GM21825 (cell line): ENCODE measurements around the gene KY.

Source experiments
- ATAC-seq: cut with Tn5 transposase; IDR thresholded peaks from one replicate; pipeline ENCODE4 v1.9.1; 2021; ENCODE audit warnings: mild to moderate bottlenecking, moderate library complexity; ENCODE audit not compliant: unreplicated experiment

KY gene

DNA sequence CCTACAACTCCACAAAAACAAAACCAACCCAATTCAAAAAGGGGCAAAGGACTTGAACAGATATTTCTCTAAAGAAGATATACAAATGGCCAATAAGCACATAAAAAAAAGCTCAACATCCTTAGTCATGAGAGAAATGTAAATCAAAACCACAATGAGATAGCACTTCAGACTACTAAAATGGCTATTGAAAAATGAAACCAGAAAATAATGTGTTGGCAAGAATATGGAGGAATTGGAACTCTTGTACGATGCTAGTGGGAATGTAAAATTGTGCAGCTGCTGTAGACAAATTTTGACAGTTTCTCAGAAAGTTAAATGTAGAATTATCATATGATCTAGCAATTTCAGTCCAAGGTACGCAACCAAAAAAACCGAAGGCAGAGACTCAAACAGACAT lies 29.0 kb downstream of the KY start:
- no peak for ATAC-seq

DNA sequence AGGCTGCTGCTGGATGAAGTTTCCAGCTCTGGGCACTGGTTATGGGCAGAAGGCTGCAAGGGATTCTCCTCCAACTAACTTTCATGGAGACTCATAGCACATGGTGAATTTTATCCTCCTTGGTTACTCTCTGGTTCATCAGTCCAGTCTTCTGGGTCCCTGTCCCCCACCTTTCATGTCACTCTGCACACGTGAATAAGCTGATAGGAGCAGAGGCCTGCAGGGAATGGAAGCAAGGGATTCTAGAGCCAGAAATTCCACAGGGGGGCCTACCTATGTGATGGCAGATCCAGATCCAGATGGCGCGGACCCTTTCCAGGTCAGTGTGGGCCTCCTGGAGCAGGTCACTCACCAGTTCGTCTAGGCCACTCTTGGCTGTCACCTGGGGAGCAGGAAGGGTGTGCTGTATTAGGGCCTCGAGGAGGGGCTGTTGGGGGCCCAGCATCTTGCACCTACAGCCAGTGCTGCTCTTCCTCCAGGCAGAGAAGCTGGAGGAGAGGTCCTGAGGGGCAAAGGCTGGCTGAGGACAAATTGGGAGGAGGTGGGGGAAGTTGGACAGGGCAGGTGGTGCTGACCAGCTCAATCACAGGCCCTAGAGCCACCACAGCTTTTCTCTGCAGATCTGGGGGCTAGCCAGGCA lies 30.2 kb downstream of the KY start:
- ATAC-seq: no peak

DNA sequence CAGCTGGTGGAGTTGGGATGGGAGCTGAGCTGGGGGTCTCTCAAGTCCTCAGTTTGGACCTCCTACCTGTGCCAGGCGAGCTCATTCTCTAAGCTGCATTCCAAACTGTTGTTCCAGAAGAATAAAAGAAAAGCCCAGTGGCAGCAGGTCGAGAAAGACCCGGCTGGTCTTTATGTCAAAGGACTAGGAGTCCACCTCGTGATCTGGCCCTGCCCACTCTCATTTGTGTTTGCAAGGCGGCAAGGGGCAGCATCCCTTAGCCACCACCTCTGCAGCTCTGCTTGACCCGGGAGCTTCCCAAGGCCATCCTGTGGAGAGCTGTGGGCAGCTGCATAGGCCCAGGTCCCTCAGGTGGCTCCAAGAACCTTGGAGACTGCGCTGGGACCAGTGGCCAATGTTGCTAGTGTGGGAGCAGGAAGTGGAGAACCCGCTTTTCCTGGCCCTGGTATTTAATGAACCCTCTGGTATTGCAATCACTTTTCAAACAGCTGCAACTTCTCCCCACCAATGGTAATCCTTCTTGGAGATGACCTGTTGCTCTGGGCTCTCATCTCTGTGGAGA lies 30.9 kb downstream of the KY start:
- no peak for ATAC-seq

DNA sequence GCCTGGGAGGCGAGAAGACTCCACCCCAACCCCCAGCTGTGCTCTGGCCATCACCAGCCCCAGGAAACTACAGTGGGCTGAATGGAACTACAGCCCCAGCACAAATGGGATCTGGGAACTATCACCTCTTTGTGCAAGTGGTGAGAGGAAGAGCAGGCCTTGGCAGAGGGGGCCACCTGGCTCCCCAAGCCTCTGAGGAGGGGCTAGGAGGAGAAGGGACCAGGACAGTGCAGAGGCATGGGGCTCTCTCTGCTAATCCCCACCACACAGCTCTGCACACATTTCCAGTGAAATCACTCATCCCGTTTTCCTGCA lies 31.6 kb downstream of the KY start:
- ATAC-seq: no peak

DNA sequence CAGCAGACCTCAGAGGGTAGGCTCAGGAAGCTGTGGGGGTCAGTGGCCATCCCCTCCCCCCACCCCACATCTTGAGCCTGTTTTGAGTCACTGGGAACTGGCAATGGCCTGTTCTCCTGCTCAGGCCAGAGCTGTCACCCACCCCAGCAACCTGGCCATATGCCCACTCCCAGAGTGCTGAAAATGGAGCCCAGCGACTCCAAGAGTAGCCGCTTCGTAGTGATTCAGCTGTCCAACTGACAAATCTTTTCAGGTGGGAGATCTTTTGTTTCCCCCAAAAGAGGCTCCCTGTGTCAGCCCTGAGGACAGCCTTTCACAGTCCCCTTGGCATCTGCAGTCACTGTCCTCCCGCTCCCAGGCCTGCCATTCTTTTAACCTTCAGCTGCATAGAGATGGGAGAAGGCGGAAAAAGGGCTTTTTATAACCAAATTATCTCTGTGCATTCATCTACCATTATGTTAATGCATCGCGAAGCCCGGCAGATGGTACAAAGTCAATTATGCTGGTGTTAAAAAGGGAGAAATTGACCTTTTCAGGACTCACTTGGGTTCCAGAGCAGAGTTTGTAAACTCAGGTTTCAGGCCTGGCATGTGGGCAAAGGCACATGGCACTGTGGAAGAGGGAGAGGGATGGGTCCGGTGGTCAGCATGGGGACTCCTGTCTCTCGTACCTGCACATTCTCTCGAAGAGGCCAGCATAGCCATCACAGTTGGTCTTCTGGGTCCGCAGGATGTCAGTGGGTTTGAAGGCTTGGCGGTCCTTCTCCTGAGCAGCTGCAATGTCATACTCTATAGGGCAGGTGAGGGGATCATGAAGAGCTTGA lies 32.1 kb downstream of the KY start:
- no peak for ATAC-seq

DNA sequence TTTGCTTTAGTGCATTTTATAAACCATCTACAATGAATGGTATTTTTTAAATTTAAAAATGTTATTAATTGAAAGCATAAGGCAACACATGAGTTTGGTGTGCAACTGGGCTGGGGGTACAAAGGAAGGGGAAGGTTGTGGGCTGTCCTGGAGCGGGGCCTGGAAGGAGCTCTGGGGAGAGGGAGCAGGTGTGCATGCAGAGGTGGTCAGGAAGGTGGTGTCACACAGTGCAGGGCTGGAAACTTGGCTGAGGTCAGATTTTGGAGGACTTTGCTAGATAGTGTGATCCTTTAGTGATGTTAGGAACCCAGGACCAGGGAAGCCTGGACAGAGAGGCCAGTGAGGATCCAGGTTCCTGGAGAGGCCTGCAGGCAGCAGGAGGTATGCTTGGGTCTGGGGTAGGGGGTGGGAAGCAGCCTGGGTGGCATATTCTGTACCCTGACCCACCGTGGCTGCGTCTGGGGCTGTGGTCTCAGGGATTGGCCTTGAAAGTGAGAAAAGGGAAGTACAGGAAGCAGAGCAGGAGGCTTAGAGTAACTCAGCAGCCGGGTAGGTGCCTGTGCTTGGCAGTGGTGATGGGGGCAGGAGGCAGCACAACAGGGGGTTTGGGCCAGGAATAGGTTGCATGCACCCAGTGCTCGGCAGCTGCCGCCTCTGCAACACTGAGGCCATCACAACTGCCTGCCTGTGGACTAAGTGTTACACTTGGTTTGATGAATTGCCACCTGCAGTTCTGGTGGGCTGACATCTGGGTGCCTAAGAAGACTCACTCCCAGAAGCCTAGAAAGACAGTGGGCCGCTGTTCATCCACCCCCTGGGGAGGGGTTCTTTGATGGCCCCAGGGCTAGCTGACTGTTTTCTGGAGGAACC lies 33.0 kb downstream of the KY start:
- no peak for ATAC-seq

DNA sequence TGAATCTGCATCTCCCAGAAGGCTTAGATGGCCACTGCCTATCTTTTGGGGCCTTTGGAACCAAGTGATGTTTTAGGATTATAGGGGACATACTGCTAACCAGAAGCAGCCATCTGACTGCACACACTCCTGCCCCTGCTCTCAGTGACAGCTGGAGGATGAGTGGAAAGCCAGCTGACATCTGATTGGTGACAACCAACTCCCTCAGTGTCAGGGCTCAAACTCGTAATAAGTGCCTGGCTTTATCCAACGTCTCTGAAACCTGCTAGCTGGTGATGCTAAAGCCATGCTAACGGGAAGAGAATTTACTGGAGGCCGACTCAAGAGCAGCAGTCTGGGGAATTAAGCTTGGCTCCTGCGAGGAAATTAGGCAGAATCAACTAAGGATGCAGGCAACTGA lies 35.1 kb downstream of the KY start:
- ATAC-seq: no peak

DNA sequence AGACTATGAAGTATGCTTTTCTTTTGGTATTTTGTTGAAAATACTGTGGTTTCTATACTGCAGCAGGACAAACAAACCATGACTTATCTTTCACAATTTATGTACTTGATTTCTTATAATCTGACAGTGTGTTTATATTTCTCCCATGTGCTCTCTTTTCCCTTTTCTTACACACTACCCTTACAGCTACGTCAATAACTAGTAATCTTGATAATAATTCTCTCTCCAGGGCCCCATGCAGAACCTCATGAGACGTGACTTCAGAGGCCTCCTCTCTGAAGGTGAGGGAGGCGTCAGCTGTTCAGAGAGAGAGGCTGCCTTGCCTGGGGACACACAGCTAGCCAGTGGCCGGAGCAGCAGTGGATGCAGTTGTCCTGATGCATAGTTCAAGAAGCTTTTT lies 35.9 kb downstream of the KY start:
- ATAC-seq: no peak

DNA sequence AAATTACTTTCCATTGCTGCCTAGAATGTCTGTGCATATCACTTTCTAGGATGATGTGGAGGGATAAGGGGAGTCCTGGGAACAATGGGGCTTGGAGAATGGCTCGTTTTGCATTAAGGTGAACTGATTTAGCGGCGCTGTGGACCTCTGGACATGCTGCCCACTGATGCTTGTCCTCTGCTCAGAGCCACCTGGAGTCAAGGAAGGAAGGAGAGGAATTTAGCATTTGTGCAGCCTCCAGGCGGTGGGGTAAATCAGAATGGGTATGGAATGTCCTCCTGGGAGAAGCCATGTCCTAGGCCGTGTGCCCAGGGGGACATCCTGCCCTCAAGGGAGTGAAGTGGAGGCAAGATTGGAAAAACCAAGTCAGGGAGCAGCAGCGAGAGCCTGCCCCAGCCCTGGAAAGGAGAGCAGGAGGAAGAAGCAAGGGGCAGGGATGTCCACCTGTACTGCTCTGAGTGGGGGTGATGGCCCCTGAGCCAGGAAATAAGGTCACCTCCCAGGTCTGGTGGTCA lies 37.8 kb downstream of the KY start:
- ATAC-seq: no peak

DNA sequence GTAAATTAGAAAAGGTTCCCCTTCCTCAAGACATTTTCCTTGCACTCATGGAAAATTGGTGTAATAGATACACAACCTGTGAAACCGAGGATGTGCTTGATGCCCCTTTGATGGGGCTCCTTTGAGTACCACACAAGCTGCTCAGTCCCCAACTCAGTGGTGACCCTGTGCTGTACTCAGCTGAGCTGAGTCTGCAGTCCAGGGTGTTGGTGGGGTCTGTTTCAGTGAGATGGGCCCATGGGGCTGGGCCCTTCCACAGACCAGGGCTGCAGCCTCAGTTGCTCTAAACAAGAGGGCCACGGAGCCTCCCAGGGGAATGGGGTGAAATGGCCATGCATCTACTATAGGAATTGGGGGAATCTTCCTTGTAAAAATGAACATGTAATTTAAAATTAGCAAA lies 39.3 kb downstream of the KY start:
- no peak for ATAC-seq

DNA sequence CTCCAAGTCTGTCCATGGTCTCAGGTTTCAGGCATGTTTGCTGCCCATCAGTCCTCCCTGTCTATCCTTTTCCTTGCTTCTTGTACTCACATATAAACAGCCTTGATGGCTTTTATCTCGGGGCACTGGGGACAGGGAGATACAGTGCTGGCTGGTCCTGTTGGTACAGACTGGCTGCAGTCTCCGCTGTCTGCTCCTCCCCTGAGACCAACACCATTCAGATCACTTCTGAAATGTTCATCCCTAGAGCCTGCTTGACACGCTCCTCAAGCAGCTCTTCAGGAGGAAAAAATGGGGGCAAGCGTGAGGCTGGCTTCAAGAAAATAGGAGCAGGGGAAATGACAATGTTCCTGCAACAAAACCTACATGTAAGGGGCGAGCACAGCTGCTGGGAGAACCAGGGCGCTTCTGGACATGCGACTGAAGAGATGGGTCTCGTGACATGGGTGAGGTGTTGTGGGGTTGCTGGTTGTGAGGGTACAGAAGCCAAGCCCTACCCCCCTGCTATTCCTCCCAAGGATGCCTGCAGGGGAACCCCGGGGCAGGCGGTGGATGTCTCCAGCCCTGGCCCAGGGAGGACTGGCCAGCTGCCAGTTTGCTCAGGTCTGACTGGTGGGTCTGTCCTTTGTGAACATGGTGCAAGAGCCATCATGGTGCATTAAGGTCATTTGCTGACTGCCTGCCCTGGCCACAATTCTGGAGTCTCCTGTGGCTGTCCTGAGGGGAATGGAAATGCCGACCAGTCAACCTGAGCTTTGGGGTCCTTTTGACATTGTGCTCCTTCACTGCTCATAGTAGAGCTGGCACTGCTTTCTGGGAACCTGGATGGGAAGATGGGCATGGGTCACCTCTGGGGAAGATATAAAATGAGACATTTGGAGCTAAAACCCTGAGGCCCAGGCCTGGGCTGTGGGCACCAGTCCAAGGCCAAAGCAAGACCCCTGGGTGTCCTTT lies 40.1 kb downstream of the KY start:
- ATAC-seq: no peak

DNA sequence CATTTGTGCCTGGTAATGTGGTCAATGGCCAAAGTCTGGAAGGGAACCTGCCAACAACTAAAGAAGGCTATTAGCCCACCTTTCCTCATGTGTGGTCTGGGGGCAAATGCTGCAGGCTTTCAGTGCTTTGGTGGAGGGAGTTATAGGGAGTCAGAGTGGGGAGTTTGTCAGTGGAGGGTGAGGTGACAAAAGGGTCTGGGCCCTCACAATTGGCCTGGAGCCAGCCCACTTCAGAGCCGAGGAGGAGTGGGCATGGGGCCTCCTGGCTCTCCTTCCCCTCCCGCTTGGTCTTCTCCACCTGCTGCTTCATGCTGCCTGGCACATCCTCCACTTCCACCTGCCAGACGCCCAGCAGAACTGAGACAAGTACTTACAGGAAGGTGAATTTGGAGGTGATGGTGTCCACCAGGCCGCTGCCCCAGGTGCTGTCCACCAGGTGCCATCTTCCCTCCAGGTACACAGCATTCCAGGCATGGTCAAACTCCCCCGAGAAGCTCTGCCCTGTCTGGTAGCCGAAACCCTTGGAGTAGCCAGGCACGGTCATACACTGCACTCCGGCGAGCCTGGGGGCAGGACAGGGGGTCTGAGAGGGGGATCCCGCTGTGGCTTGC lies 40.9 kb downstream of the KY start:
- no peak for ATAC-seq

DNA sequence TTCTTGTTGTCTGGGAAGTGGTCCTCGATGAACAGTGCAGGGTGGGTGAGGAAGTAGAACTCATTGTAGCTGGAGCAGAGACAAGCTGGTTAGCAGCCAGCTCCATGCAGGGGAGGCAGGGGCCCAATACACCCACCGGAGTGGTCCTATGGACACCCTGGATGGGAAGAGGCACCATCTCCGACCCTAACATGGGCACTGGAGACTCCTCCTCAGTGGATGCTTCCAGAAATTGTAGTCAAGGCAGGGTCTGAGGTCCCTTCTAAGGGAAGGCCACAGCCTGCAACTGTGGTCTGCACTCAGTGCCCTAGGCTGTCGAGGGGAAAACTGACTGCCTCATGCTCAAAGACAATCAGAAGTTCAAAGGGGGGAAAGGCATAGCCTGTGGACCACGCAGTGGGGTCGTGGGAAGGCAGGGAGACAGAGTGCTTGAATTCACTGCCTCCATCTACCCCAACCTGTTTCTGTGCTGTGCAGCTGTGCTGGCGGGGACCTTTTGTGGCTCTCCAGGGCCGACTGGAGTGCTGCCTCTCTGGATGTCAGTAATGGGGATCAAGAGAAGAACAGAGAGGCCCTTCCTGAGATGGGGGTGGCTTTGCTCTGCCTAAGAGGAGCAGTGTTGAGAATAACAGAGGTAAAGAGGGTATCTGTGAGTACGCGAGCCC lies 41.9 kb downstream of the KY start:
- no peak for ATAC-seq

DNA sequence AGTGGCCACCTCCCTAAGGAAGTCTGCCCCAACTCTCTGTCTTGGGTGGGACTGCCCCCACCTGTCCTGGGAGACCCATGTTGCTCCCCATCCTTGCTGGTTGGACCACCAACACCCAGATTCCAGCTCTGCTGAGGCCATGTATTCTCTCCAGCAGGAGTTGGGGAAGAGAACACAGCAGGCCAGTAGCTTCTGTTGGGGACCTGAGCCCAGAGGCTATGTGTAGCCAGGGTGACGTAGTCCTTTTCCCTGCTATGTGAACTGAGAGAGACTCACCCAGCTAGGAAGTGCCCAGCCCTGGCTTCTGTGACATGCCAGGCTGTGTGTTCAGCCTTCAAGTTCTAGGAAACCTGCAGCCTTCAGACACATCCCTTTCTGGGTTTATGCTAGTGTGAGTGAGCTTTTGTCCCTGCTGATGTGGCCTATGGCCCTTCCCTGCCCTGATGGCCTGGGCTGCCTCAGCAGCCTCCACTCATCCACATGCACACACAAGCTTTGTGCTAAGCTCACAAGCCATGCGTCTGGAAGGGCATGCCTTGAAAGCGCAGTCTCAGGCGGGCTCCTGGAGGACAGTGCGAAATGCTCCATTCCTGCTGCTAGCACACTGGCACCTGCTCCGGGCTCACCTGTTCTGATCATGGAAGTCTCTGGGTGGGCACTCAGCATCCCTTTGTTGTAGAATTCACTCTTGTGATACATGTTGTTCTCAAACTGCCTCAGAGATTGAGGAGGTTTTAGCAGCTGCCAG lies 42.6 kb downstream of the KY start:
- ATAC-seq: no peak

DNA sequence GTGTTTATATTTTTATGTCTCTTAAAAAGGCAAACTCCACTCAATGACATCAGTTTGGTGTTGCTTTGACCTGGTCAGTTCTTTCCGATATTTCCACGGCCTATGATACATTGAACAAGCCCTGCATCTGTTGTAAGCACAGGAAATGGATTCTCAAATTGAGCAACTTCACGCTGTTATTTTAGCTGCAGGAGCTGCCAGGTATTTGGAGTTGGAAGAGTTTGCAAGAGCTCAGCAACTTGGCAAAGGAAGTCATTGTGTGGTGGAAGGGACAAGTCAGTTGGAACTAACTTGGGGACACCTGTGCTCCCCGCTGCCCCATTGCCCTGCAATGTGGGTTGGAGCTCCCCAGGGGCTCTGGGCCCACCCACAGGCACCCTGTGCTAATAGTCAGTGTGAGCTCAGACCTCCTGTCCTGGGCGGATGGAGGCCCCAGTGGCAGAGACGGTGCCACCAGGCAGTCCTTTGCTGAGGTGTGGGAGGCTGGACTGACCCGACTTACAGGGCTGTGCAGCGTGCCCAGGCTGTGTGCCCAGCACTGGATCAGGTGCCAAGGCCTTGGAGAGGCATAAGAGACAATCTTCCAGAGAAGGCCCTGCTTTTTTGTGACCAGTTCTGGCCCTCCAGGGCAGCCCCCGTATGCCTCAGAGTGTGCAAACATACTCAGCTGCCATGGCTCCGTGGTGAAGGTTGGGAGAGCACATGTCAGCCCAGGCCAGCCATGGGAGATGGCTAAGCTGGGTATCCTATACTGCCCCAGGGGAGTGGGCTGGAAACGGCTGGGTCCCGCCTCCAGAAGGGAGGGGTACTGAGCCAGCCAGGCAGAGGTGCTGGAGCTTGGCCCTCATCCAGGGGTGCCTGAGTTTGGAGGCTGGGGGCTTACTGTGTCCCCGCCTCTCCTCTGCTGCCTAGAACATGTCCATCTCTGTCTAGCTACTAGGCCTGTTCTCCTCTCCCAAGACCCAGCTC lies 43.5 kb downstream of the KY start:
- ATAC-seq: no peak

DNA sequence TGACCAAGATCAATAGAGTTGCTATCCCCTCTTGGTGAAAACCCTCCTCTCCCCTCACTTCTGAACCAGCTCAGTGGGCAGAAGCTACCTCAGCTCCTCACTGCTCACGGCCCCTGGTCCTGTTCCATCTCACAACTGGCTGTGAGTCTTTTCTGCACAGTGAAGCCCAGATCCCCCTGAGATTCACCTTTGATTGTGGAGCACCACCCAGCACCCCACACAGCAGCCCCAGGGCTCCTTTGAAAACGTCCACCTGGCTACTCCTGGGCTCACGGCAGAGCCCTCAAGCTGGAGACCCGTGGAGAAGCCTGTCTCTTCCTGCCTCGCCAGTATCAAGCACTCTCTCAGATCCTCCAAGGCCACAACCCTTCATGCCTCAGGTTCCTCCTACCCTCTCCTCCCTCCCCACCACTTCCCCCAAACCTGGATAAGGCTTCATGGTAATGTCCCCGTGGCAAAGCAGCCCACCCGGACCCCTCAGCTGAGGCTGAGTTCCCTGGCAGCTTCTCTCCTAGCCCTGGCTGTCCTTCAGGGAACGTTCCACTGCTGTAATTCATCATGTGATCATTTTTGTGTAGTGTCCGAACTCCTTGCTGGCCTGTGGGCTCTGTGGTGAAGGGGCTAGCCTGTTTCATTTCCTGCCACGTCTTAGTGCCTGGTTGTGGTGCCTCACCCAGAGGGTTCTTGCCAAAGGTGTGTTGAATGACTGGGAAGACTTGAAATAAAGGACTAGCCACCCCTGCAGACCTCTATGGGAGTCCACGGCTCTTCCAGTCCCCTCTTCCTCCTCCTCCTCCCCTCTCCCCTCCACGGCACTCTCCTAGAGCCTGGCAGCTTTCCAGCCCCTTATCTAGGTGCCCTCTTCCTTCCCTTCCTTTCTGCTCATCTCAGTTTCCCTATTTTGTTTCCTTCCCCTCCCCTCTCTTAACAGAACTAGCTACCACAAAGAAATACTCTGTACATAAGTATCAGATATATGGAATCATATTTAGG lies 44.5 kb downstream of the KY start:
- no peak for ATAC-seq
